Activated CD4-positive, alpha-beta memory T cell treated with anti-CD3 and anti-CD28 coated beads, Interleukin-2, amount 10 ng/mL, durations not matched to agents 7 days and 5 days (primary cell): ENCODE data around the gene HIBCH. TPM values are rescaled to one million over a fixed set of nuclear protein-coding genes. Genes with fewer than 3 reads are reported as not detected.
"Not testable (repeated sequence)": the region's sequence is repeated elsewhere in the genome, so short reads cannot be mapped to it uniquely, and the experiment has no call there.

Source experiments
- CTCF ChIA-PET: fragments of 350-600 bp; sonication (Branson Sonifier 250); formaldehyde crosslinking; loops from one replicate; lab custom pipeline; 2021; ENCODE audit warnings: antibody characterized with exemption, inconsistent platforms; lab: Charles Lee
- POLR2A ChIA-PET: fragments of 350-600 bp; sonication (Branson Sonifier 250); formaldehyde crosslinking; loops from one replicate; lab custom pipeline; 2021; ENCODE audit warnings: antibody characterized with exemption; lab: Charles Lee
- DNase-seq: peaks from one replicate; pipeline ENCODE4 v3.0.0-alpha.2; 2020
- H3K27ac Mint-ChIP-seq: one replicate; pipeline ENCODE4 v1.8.0; 2021; ENCODE audit warnings: mild to moderate bottlenecking, mixed read lengths
- H3K27me3 Mint-ChIP-seq: one replicate; pipeline ENCODE4 v1.8.0; 2021; ENCODE audit warnings: mixed read lengths
- H3K36me3 Mint-ChIP-seq: one replicate; pipeline ENCODE4 v1.8.0; 2021; ENCODE audit warnings: low read depth, mixed read lengths
- H3K4me1 Mint-ChIP-seq: one replicate; pipeline ENCODE4 v1.8.0; 2021; ENCODE audit warnings: mixed read lengths
- H3K4me3 Mint-ChIP-seq: one replicate; pipeline ENCODE4 v1.8.0; 2021; ENCODE audit warnings: mild to moderate bottlenecking, mixed read lengths
- H3K9me3 Mint-ChIP-seq: one replicate; pipeline ENCODE4 v1.8.0; 2021; ENCODE audit warnings: mixed read lengths
- total RNA-seq, 2 experiments: library from RNA; stranded (reverse); gene quantifications; one replicate each; pipeline ENCODE4 v1.2.3, GENCODE V29; 2021

HIBCH gene
- total RNA-seq, 2 experiments from 2014 or later, result 16.2 to 17.3 TPM

GRCh38 chr2:190254063-190254850, 65.4 kb downstream of the HIBCH start:
- H3K4me1 Mint-ChIP-seq, result no peaks in the 10 kb centered on the region
- H3K36me3 Mint-ChIP-seq, result peaks cover 36% of the 10 kb centered on the region
- H3K4me3 Mint-ChIP-seq, result no peak overlapping the region
- H3K27ac Mint-ChIP-seq, result no peak overlapping the region
- peaks cover 13% of the 10 kb centered on the region for H3K9me3 Mint-ChIP-seq
- no peak for DNase-seq
- POLR2A ChIA-PET, result no interaction called here
- CTCF ChIA-PET, result no interaction called here
- H3K27me3 Mint-ChIP-seq, result no peaks in the 10 kb centered on the region

GRCh38 chr2:190250421-190250820, 69.2 kb downstream of the HIBCH start:
- ChIA-PET POLR2A (interaction anchor here (0.7 kb wide), 1 partner anchor 673 kb away, joined by 3 read pairs; no protein-coding TSS in a partner anchor), CTCF (no interaction called here)
- H3K4me3 Mint-ChIP-seq, result no peak overlapping the region
- no peaks in the 10 kb centered on the region for H3K4me1 Mint-ChIP-seq
- DNase-seq, result no peak
- H3K9me3 Mint-ChIP-seq, result no peaks in the 10 kb centered on the region
- peaks cover 20% of the 10 kb centered on the region for H3K36me3 Mint-ChIP-seq
- H3K27ac Mint-ChIP-seq, result no peak overlapping the region
- H3K27me3 Mint-ChIP-seq, result no peaks in the 10 kb centered on the region

GRCh38 chr2:190235551-190236075, 84.0 kb downstream of the HIBCH start:
- H3K27ac Mint-ChIP-seq, result no peak overlapping the region
- H3K27me3 Mint-ChIP-seq, result no peaks in the 10 kb centered on the region
- H3K36me3 Mint-ChIP-seq, result peaks cover 16% of the 10 kb centered on the region
- POLR2A ChIA-PET, result no interaction called here
- H3K4me3 Mint-ChIP-seq, result no peak overlapping the region
- H3K9me3 Mint-ChIP-seq, result peaks cover 3% of the 10 kb centered on the region
- CTCF ChIA-PET, result no interaction called here
- no peak for DNase-seq
- no peaks in the 10 kb centered on the region for H3K4me1 Mint-ChIP-seq

- peaks cover 11% of the 10 kb centered on the region for H3K36me3 Mint-ChIP-seq
Measured at GRCh38 chr2:190235101-190235500, 84.5 kb downstream of the HIBCH start.

GRCh38 chr2:190223989-190224388, 95.6 kb downstream of the HIBCH start:
- H3K27ac Mint-ChIP-seq, H3K4me3 Mint-ChIP-seq, POLR2A ChIA-PET, H3K27me3 Mint-ChIP-seq, H3K4me1 Mint-ChIP-seq, DNase-seq: not testable (repeated sequence)
- peaks cover 19% of the 10 kb centered on the region for H3K9me3 Mint-ChIP-seq
- H3K36me3 Mint-ChIP-seq, result peaks cover 50% of the 10 kb centered on the region
- CTCF ChIA-PET, result interaction anchor here (1.3 kb wide), 1 partner anchor 18 kb away, joined by 3 read pairs; no protein-coding TSS in a partner anchor

More at GRCh38 chr2:190235101-190235500, 84.5 kb downstream of the HIBCH start:
- Mint-ChIP-seq H3K9me3 (no peaks in the 10 kb centered on the region), H3K4me1 (no peaks in the 10 kb centered on the region), H3K4me3 (no peak overlapping the region), H3K27me3 (no peaks in the 10 kb centered on the region), H3K27ac (no peak overlapping the region)
- ChIA-PET CTCF (no interaction called here), POLR2A (no interaction called here)
- DNase-seq, result no peak

GRCh38 chr2:190222745-190223144, 96.9 kb downstream of the HIBCH start:
- H3K4me3 Mint-ChIP-seq, H3K27me3 Mint-ChIP-seq, DNase-seq, POLR2A ChIA-PET, H3K4me1 Mint-ChIP-seq, H3K27ac Mint-ChIP-seq: not testable (repeated sequence)
- CTCF ChIA-PET, result interaction anchor here (1.3 kb wide), 1 partner anchor 19 kb away, joined by 3 read pairs; no protein-coding TSS in a partner anchor
- Mint-ChIP-seq H3K9me3 (peaks cover 17% of the 10 kb centered on the region), H3K36me3 (peaks cover 44% of the 10 kb centered on the region)

- Mint-ChIP-seq H3K27me3 (no peaks in the 10 kb centered on the region), H3K4me3 (no peak overlapping the region), H3K9me3 (peaks cover 10% of the 10 kb centered on the region), H3K36me3 (peaks cover 35% of the 10 kb centered on the region), H3K4me1 (peaks cover 2% of the 10 kb centered on the region), H3K27ac (no peak overlapping the region)
- no peak for DNase-seq
- CTCF ChIA-PET, result no interaction called here
- POLR2A ChIA-PET, result no interaction called here
Measured at GRCh38 chr2:190221429-190221828, 98.2 kb downstream of the HIBCH start.

GRCh38 chr2:190219186-190219585, 100.4 kb downstream of the HIBCH start:
- H3K9me3 Mint-ChIP-seq, result peaks cover 4% of the 10 kb centered on the region
- H3K27ac Mint-ChIP-seq, result no peak overlapping the region
- H3K27me3 Mint-ChIP-seq, result no peaks in the 10 kb centered on the region
- H3K4me3 Mint-ChIP-seq, result no peak overlapping the region
- H3K4me1 Mint-ChIP-seq, result peaks cover 5% of the 10 kb centered on the region
- POLR2A ChIA-PET, result no interaction called here
- no peak for DNase-seq
- H3K36me3 Mint-ChIP-seq, result peaks cover 22% of the 10 kb centered on the region
- CTCF ChIA-PET, result no interaction called here

- Mint-ChIP-seq H3K27ac (no peak overlapping the region), H3K4me3 (no peak overlapping the region), H3K27me3 (no peaks in the 10 kb centered on the region), H3K36me3 (peaks cover 9% of the 10 kb centered on the region), H3K4me1 (peaks cover 5% of the 10 kb centered on the region), H3K9me3 (peaks cover 3% of the 10 kb centered on the region)
- ChIA-PET POLR2A (no interaction called here), CTCF (interaction anchor here (1.2 kb wide), 1 partner anchor 15 kb away, joined by 3 read pairs; no protein-coding TSS in a partner anchor)
- no peak for DNase-seq
Measured at GRCh38 chr2:190217616-190218015, 102.0 kb downstream of the HIBCH start.

- Mint-ChIP-seq H3K4me3 (no peak overlapping the region), H3K4me1 (peaks cover 4% of the 10 kb centered on the region), H3K27ac (no peak overlapping the region), H3K36me3 (peaks cover 2% of the 10 kb centered on the region), H3K27me3 (no peaks in the 10 kb centered on the region), H3K9me3 (no peaks in the 10 kb centered on the region)
- POLR2A ChIA-PET, result no interaction called here
- CTCF ChIA-PET, result interaction anchor here (1.2 kb wide), 1 partner anchor 16 kb away, joined by 3 read pairs; no protein-coding TSS in a partner anchor
- DNase-seq, result no peak
Measured at GRCh38 chr2:190216829-190217228, 102.8 kb downstream of the HIBCH start.

GRCh38 chr2:190215620-190216019, 104.0 kb downstream of the HIBCH start:
- Mint-ChIP-seq H3K27me3 (no peaks in the 10 kb centered on the region), H3K4me3 (no peak overlapping the region), H3K27ac (no peak overlapping the region), H3K36me3 (no peaks in the 10 kb centered on the region), H3K4me1 (peaks cover 3% of the 10 kb centered on the region), H3K9me3 (no peaks in the 10 kb centered on the region)
- POLR2A ChIA-PET, result interaction anchor here (0.6 kb wide), 1 partner anchor 61 kb away, joined by 3 read pairs; no protein-coding TSS in a partner anchor
- DNase-seq, result no peak
- CTCF ChIA-PET, result interaction anchor here (0.7 kb wide), 1 partner anchor 16 kb away, joined by 3 read pairs; no protein-coding TSS in a partner anchor

- ChIA-PET CTCF (no interaction called here), POLR2A (no interaction called here)
- H3K27me3 Mint-ChIP-seq, result no peaks in the 10 kb centered on the region
- H3K4me3 Mint-ChIP-seq, result no peak overlapping the region
- H3K4me1 Mint-ChIP-seq, result peaks cover 3% of the 10 kb centered on the region
- H3K27ac Mint-ChIP-seq, result no peak overlapping the region
- no peaks in the 10 kb centered on the region for H3K36me3 Mint-ChIP-seq
- H3K9me3 Mint-ChIP-seq, result no peaks in the 10 kb centered on the region
- DNase-seq, result no peak
Measured at GRCh38 chr2:190214426-190215194, 105.0 kb downstream of the HIBCH start.
